GM06990 (cell line): ENCODE measurements around the gene MRPS18A.

Source experiments
- DNase-seq: peaks from one replicate; pipeline ENCODE4 v3.0.0-alpha.2; 2011; ENCODE audit not compliant: insufficient read length; ENCODE audit errors: extremely low read depth
- H3K27me3 ChIP-seq: replicated peaks from 2 replicates; pipeline ENCODE4 v1.6.0; 2011; ENCODE audit warnings: low read length; ENCODE audit not compliant: control insufficient read depth, insufficient read depth
- H3K36me3 ChIP-seq: 2 replicates; pipeline ENCODE4 v1.5.1; 2011; ENCODE audit warnings: low read length; ENCODE audit not compliant: control insufficient read depth, insufficient read depth
- H3K4me3 ChIP-seq: replicated peaks from 2 replicates; pipeline ENCODE4 v1.5.1; 2011; ENCODE audit warnings: low read depth, mild to moderate bottlenecking, control low read depth, low read length
- TF ChIP-seq, protein P1 (sequence below): IDR thresholded peaks from 2 replicates; pipeline ENCODE4 v1.5.1; 2011; ENCODE audit warnings: low read length, control low read depth, mild to moderate bottlenecking, inconsistent platforms; ENCODE audit not compliant: insufficient read depth, poor library complexity, severe bottlenecking

MRPS18A gene

DNA sequence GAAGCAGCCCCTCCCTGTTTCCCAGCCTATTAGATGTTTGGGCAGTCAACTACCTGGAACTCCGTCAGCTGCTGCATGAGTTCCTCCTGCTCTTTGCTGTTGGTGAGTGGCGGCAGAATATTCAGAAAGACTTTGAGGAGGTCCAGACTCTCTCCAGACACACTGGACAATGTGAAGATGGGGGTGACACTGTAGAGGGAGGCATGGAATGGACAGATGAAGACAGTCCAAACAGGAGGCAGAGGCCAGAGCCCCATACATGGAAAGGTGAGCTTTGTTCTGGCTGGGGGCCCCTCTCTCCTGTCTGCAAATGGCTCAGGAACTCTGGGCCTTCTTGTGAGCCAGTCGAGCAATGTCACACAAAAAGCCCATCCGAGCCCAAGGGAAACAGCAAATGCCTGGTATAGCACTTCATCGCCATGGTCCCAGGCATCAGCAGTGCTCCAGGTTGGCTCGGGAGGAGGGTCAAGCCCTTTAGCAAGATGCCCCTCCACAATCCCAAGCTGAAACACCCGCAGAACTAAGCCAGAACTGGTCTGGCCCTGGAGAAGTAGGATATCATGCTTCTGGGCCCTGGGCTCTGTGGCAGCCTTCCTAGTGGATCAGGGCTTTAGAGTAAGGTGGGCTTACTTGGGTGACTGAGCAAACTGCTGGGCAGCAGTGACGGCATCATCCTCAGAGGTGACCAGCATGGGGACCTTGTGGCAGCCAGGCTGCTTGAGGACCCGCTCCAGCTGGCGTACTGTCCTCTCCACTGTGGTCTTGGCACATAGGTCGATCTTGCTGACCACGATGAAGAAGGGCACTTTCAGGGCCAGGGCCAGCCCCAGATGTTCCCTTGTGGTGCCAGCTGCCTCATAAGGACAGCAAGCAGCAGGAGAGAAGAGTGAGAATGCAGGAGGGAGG lies 63.5 kb downstream of the MRPS18A start:
- TF ChIP-seq, protein P1, sequence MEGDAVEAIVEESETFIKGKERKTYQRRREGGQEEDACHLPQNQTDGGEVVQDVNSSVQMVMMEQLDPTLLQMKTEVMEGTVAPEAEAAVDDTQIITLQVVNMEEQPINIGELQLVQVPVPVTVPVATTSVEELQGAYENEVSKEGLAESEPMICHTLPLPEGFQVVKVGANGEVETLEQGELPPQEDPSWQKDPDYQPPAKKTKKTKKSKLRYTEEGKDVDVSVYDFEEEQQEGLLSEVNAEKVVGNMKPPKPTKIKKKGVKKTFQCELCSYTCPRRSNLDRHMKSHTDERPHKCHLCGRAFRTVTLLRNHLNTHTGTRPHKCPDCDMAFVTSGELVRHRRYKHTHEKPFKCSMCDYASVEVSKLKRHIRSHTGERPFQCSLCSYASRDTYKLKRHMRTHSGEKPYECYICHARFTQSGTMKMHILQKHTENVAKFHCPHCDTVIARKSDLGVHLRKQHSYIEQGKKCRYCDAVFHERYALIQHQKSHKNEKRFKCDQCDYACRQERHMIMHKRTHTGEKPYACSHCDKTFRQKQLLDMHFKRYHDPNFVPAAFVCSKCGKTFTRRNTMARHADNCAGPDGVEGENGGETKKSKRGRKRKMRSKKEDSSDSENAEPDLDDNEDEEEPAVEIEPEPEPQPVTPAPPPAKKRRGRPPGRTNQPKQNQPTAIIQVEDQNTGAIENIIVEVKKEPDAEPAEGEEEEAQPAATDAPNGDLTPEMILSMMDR: no peak
- DNase-seq: no peak
- Histone ChIP-seq H3K4me3 (no peak overlapping the region), H3K36me3 (peaks cover 42% of the 10 kb centered on the region), H3K27me3 (no peaks in the 10 kb centered on the region)

DNA sequence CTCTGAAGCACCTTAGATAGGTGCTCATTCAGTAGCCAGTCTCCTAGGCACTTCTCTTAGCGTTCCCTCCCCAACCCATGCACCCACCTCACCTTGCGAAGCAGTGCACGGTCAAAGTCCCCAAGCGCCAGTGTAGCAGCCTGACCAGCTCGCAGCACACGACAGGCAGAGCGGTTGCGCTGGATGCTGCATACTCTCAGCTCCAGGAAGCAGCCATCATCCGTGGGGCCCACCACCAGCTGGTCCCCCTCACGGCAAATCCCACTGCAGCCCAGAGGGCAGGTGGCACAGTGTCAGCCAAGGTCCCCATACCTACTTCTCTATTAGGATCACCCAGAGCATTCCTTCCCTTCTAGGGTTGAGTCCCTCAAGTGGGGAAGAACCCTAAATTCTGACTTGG lies 65.0 kb downstream of the MRPS18A start:
- no peak for DNase-seq
- Histone ChIP-seq H3K27me3 (no peaks in the 10 kb centered on the region), H3K36me3 (peaks cover 44% of the 10 kb centered on the region), H3K4me3 (no peak overlapping the region)
- TF ChIP-seq, protein P1: no peak

DNA sequence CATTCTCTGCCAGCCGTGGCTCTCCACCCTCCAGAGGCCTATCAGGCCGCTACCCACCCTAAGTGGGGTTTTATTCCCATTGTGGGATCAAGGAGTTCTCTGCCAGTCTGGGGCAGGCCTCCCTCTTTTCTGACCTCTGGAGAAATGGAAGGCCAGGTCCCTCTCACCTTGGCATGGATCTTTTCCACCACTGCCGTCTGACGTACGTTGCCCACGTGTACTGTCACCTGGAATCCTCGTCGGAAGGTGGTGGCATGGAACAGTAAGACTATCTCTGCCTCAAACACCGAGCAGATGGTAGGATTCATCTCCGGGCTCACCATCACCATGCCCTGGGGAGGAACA lies 65.8 kb downstream of the MRPS18A start:
- Histone ChIP-seq H3K4me3 (no peak overlapping the region), H3K27me3 (no peaks in the 10 kb centered on the region), H3K36me3 (peaks cover 44% of the 10 kb centered on the region)
- no peak for DNase-seq
- TF ChIP-seq, protein P1: no peak
